ENCODE results near the gene CACNA1E. TPM values are rescaled to one million over a fixed set of nuclear protein-coding genes. Genes with fewer than 3 reads are reported as not detected.

The CACNA1E gene
- total and polyA plus RNA-seq, 2 of the 13 experiments (the other 11 are each of a cell fraction or from before 2014, with no cell fraction given), result not detected

- no peaks in the 10 kb centered on the region for H3K4me1 ChIP-seq (ENCODE audit: insufficient read depth, low read length)
- no peak overlapping the region for H3K4me2 ChIP-seq (ENCODE audit: low read depth, low read length)
- peak; percentile 65 for ATAC-seq
- WGBS (ENCODE audit: low lambda C conversion rate), result 0% methylated on average over 1 of the region's 1 CpG
- in situ Hi-C loops (cut with HindIII; ENCODE audit: extremely low pct_ligation_motif_present, low pct_unique_long_range_greater_than_20kb) (no loop called here), intact Hi-C loops (cut with micrococcal nuclease; ENCODE audit: unreplicated experiment) (no loop called here)
- ChIA-PET CTCF (ENCODE audit: low intra/inter-chr PET ratio, low total read pairs) (no interaction called here), POLR2A (no interaction called here)
- H3K36me3 ChIP-seq (replicated peaks in 1 of 2; ENCODE audit: control insufficient read depth in 1 of 2, insufficient read depth in 2 of 2, low read length in 2 of 2), result no peaks in the 10 kb centered on the region
- H3K9ac ChIP-seq (ENCODE audit: insufficient read depth, low read depth, low read length), result no peak overlapping the region
- no peak overlapping the region for H2AFZ ChIP-seq (ENCODE audit: low read length)
- no peak overlapping the region for H3K4me3 ChIP-seq (replicated peaks in 1 of 3; ENCODE audit: insufficient read depth in 1 of 3, low read depth in 2 of 3, low read length in 3 of 3)
- no TSS peak for BruUV-seq (replicated peaks)
- peak; percentile 6 for DNase-seq (ENCODE audit: low spot score)
- FAIRE-seq, result no peak
- no peaks in the 10 kb centered on the region for H3K79me2 ChIP-seq (ENCODE audit: insufficient read depth, low read length)
- no peak overlapping the region for H3K27ac ChIP-seq (ENCODE audit: extremely low read length, insufficient read depth, low read length)
- TF ChIP-seq NAIF1 (CRISPR knock-in tag; IDR thresholded peaks at IDR 0.05; ENCODE audit: borderline replicate concordance), result no peak
- no peak for TF ChIP-seq ZFP90 (CRISPR knock-in tag; IDR thresholded peaks at IDR 0.05; ENCODE audit: borderline replicate concordance)
- TF ChIP-seq ZNF382 (CRISPR knock-in tag; IDR thresholded peaks at IDR 0.05; ENCODE audit: borderline replicate concordance), result no peak
- TF ChIP-seq ATF7 (IDR thresholded peaks at IDR 0.05), result 0 out of 2 replicates have a peak, but pooled peaks have one; percentile 10
- no peak for TF ChIP-seq ATF7 (CRISPR knock-in tag; IDR thresholded peaks at IDR 0.05)
- no peak for TF ChIP-seq MLXIP (CRISPR knock-in tag; IDR thresholded peaks at IDR 0.05; ENCODE audit: borderline replicate concordance)
- TF ChIP-seq FOSL2 (CRISPR knock-in tag; IDR thresholded peaks at IDR 0.05), result peak; percentile 41; the same call in 1 of the 2 replicates
- TF ChIP-seq, protein P1, sequence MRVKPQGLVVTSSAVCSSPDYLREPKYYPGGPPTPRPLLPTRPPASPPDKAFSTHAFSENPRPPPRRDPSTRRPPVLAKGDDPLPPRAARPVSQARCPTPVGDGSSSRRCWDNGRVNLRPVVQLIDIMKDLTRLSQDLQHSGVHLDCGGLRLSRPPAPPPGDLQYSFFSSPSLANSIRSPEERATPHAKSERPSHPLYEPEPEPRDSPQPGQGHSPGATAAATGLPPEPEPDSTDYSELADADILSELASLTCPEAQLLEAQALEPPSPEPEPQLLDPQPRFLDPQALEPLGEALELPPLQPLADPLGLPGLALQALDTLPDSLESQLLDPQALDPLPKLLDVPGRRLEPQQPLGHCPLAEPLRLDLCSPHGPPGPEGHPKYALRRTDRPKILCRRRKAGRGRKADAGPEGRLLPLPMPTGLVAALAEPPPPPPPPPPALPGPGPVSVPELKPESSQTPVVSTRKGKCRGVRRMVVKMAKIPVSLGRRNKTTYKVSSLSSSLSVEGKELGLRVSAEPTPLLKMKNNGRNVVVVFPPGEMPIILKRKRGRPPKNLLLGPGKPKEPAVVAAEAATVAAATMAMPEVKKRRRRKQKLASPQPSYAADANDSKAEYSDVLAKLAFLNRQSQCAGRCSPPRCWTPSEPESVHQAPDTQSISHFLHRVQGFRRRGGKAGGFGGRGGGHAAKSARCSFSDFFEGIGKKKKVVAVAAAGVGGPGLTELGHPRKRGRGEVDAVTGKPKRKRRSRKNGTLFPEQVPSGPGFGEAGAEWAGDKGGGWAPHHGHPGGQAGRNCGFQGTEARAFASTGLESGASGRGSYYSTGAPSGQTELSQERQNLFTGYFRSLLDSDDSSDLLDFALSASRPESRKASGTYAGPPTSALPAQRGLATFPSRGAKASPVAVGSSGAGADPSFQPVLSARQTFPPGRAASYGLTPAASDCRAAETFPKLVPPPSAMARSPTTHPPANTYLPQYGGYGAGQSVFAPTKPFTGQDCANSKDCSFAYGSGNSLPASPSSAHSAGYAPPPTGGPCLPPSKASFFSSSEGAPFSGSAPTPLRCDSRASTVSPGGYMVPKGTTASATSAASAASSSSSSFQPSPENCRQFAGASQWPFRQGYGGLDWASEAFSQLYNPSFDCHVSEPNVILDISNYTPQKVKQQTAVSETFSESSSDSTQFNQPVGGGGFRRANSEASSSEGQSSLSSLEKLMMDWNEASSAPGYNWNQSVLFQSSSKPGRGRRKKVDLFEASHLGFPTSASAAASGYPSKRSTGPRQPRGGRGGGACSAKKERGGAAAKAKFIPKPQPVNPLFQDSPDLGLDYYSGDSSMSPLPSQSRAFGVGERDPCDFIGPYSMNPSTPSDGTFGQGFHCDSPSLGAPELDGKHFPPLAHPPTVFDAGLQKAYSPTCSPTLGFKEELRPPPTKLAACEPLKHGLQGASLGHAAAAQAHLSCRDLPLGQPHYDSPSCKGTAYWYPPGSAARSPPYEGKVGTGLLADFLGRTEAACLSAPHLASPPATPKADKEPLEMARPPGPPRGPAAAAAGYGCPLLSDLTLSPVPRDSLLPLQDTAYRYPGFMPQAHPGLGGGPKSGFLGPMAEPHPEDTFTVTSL (CRISPR knock-in tag; IDR thresholded peaks at IDR 0.05; ENCODE audit: borderline replicate concordance), result peak; percentile 37; the same call in 1 of the 2 replicates
- no peaks in the 10 kb centered on the region for H3K27me3 ChIP-seq (ENCODE audit: control insufficient read depth in 1 of 2, insufficient read depth in 2 of 2, low read length in 2 of 2)
- no peaks in the 10 kb centered on the region for H4K20me1 ChIP-seq (ENCODE audit: insufficient read depth, low read length)
- no peaks in the 10 kb centered on the region for H3K9me3 ChIP-seq (ENCODE audit: low read length)
Observed at GRCh38 chr1:181855380-181855779, 372.1 kb downstream of the CACNA1E start.

Data from HepG2 (cell line).